GM12865 (cell line): ENCODE results near the gene OSTC.

Experiments
- DNase-seq: peaks from one replicate; pipeline ENCODE4 v3.0.0; 2010; ENCODE audit warnings: low read depth
- H3K4me3 ChIP-seq: 2 replicates; pipeline ENCODE4 v1.5.1; 2011; ENCODE audit warnings: mild to moderate bottlenecking, low read depth, low read length, control low read depth
- CTCF ChIP-seq: IDR thresholded peaks from 2 replicates; pipeline ENCODE4 v1.5.1; 2011; ENCODE audit warnings: low read length, control low read depth, low read depth, inconsistent platforms; ENCODE audit not compliant: insufficient read depth; ENCODE audit errors: missing control alignments

The OSTC gene

GRCh38 chr4:108624263-108625056, 25.9 kb upstream of the OSTC start:
- DNase-seq, result no peak
- H3K4me3 ChIP-seq, result no peak overlapping the region
- TF ChIP-seq CTCF, result no peak

GRCh38 chr4:108626056-108626455, 24.3 kb upstream of the OSTC start:
- TF ChIP-seq CTCF, result no peak
- H3K4me3 ChIP-seq, result no peak overlapping the region
- DNase-seq, result no peak

GRCh38 chr4:108628411-108628810, 22.0 kb upstream of the OSTC start:
- no peak overlapping the region for H3K4me3 ChIP-seq
- no peak for TF ChIP-seq CTCF
- DNase-seq, result no peak

GRCh38 chr4:108635070-108635655, 15.2 kb upstream of the OSTC start:
- DNase-seq, result no peak
- TF ChIP-seq CTCF, result no peak
- H3K4me3 ChIP-seq, result no peak overlapping the region

GRCh38 chr4:108636246-108636645, 14.2 kb upstream of the OSTC start:
- no peak for DNase-seq
- TF ChIP-seq CTCF, result no peak
- no peak overlapping the region for H3K4me3 ChIP-seq

GRCh38 chr4:108637856-108638255, 12.5 kb upstream of the OSTC start:
- no peak overlapping the region for H3K4me3 ChIP-seq
- no peak for DNase-seq
- no peak for TF ChIP-seq CTCF

- no peak overlapping the region for H3K4me3 ChIP-seq
- no peak for DNase-seq
- no peak for TF ChIP-seq CTCF
Measured at GRCh38 chr4:108644237-108644636, 6.2 kb upstream of the OSTC start.
